ENCODE measurements around the gene E2F3.

- TF ChIP-seq CTCF (IDR thresholded peaks at IDR 0.05; ENCODE audit: borderline replicate concordance, extremely low read depth, low read length, poor library complexity, severe bottlenecking) (peak; percentile 81), EZH2 (IDR thresholded peaks at IDR 0.05; ENCODE audit: borderline replicate concordance, low read depth, low read length, severe bottlenecking) (no peak)
Measured at GRCh38 chr6:20404641-20405032, 3.0 kb downstream of the E2F3 start.

Data from DND-41 (cell line).